HCT116 (cell line): ENCODE data around the gene TELO2.

Experiments
- CBX3 ChIP-seq: IDR thresholded peaks from 2 replicates; pipeline ENCODE4 v1.6.1; 2012; ENCODE audit warnings: low read depth
- CEBPB ChIP-seq: IDR thresholded peaks from 2 replicates; pipeline ENCODE4 v1.6.1; 2012; ENCODE audit warnings: low read depth
- EZH2 ChIP-seq: fragments of 200-600 bp; sonication (generic); IDR thresholded peaks from 2 replicates; pipeline ENCODE4 v1.6.1; 2017; ENCODE audit warnings: antibody characterized with exemption, mixed run types
- EZH2phosphoT487 ChIP-seq: fragments of 200-600 bp; IDR thresholded peaks from 2 replicates; pipeline ENCODE4 v1.6.1; 2018; ENCODE audit warnings: antibody characterized with exemption, borderline replicate concordance
- FOSL1 ChIP-seq: IDR thresholded peaks from 2 replicates; pipeline ENCODE4 v1.6.1; 2012; ENCODE audit warnings: low read depth
- MAX ChIP-seq: IDR thresholded peaks from 2 replicates; pipeline ENCODE4 v1.6.1; 2012
- POLR2A ChIP-seq: IDR thresholded peaks from 2 replicates; pipeline ENCODE4 v1.7.0; 2011; ENCODE audit warnings: borderline replicate concordance; ENCODE audit not compliant: insufficient read depth, insufficient read length; ENCODE audit errors: extremely low read depth
- POLR2AphosphoS5 ChIP-seq: IDR thresholded peaks from 2 replicates; pipeline ENCODE4 v1.6.1; 2011; ENCODE audit warnings: mild to moderate bottlenecking, low read depth, low read length, moderate library complexity
- SP1 ChIP-seq: IDR thresholded peaks from 2 replicates; pipeline ENCODE4 v1.6.1; 2012; ENCODE audit warnings: low read depth
- TCF7L2 ChIP-seq: IDR thresholded peaks from 2 replicates; pipeline ENCODE4 v1.7.0; 2011; ENCODE audit warnings: borderline replicate concordance, inconsistent platforms; ENCODE audit not compliant: insufficient read depth, insufficient read length; ENCODE audit errors: extremely low read depth
- ZFX ChIP-seq: fragments of 450-650 bp; IDR thresholded peaks from 2 replicates; pipeline ENCODE4 v1.6.1; 2017
- ZNF274 ChIP-seq: fragments of 200-500 bp; sonication (Bioruptor generic); IDR thresholded peaks from 2 replicates; pipeline ENCODE4 v1.6.1; 2014; ENCODE audit warnings: mild to moderate bottlenecking, low read depth, low read length, inconsistent platforms
- TF ChIP-seq, protein P1 (sequence below), 3 experiments: fragments of 200-600 bp in 1 of 3; sonication (generic) in 1 of 3; IDR thresholded peaks in 2 of 3; conservative IDR thresholded peaks in 1 of 3; 2 replicates each; pipeline ENCODE4 v1.5.1; 2012 to 2017; ENCODE audit warnings: low read depth in 2 of 3, low read length in 2 of 3, antibody characterized with exemption in 1 of 3, borderline replicate concordance in 1 of 3, control low read depth in 1 of 3, mild to moderate bottlenecking in 1 of 3, mixed read lengths in 1 of 3, mixed run types in 1 of 3, moderate library complexity in 1 of 3; ENCODE audit not compliant: insufficient read depth in 1 of 3
- TF ChIP-seq, protein P2 (sequence below): IDR thresholded peaks from 2 replicates; pipeline ENCODE4 v1.6.1; 2012; ENCODE audit warnings: low read depth

DNA sequence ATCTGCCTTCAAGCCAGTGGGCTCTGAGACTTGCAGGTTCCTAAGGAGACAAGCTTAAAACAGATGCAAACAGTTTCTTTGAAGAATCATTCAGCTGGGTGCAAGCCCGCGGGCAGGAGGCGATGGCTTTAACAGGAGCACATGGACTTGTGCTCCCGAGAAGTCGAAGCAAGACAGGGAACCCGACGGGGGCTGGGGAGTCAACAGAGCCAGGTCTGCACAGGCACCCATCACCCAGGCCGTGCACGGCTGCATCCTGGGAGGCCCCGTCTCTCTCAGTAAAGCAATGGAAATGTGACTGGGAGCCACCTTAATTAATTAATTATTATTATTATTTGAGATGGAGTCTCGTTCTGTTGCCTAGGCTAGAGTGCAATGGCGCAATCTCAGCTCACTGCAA lies 4.1 kb upstream of the TELO2 start:
- TF ChIP-seq, protein P1, sequence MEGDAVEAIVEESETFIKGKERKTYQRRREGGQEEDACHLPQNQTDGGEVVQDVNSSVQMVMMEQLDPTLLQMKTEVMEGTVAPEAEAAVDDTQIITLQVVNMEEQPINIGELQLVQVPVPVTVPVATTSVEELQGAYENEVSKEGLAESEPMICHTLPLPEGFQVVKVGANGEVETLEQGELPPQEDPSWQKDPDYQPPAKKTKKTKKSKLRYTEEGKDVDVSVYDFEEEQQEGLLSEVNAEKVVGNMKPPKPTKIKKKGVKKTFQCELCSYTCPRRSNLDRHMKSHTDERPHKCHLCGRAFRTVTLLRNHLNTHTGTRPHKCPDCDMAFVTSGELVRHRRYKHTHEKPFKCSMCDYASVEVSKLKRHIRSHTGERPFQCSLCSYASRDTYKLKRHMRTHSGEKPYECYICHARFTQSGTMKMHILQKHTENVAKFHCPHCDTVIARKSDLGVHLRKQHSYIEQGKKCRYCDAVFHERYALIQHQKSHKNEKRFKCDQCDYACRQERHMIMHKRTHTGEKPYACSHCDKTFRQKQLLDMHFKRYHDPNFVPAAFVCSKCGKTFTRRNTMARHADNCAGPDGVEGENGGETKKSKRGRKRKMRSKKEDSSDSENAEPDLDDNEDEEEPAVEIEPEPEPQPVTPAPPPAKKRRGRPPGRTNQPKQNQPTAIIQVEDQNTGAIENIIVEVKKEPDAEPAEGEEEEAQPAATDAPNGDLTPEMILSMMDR (IDR thresholded peaks at IDR 0.05 in 2 of 3, conservative IDR thresholded peaks at IDR 0.05 in 1 of 3; ENCODE audit: borderline replicate concordance in 1 of 3, insufficient read depth in 1 of 3, low read depth in 2 of 3, low read length in 2 of 3) = no peak
- TF ChIP-seq EZH2phosphoT487 = no peak
- no peak for TF ChIP-seq MAX
- no peak for TF ChIP-seq POLR2AphosphoS5
- no peak for TF ChIP-seq CBX3
- TF ChIP-seq POLR2A = no peak
- TF ChIP-seq TCF7L2 = no peak
- no peak for TF ChIP-seq SP1
- no peak for TF ChIP-seq CEBPB
- no peak for TF ChIP-seq FOSL1
- TF ChIP-seq EZH2 = no peak
- TF ChIP-seq, protein P2, sequence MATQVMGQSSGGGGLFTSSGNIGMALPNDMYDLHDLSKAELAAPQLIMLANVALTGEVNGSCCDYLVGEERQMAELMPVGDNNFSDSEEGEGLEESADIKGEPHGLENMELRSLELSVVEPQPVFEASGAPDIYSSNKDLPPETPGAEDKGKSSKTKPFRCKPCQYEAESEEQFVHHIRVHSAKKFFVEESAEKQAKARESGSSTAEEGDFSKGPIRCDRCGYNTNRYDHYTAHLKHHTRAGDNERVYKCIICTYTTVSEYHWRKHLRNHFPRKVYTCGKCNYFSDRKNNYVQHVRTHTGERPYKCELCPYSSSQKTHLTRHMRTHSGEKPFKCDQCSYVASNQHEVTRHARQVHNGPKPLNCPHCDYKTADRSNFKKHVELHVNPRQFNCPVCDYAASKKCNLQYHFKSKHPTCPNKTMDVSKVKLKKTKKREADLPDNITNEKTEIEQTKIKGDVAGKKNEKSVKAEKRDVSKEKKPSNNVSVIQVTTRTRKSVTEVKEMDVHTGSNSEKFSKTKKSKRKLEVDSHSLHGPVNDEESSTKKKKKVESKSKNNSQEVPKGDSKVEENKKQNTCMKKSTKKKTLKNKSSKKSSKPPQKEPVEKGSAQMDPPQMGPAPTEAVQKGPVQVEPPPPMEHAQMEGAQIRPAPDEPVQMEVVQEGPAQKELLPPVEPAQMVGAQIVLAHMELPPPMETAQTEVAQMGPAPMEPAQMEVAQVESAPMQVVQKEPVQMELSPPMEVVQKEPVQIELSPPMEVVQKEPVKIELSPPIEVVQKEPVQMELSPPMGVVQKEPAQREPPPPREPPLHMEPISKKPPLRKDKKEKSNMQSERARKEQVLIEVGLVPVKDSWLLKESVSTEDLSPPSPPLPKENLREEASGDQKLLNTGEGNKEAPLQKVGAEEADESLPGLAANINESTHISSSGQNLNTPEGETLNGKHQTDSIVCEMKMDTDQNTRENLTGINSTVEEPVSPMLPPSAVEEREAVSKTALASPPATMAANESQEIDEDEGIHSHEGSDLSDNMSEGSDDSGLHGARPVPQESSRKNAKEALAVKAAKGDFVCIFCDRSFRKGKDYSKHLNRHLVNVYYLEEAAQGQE = no peak
- TF ChIP-seq ZNF274 = no peak
- TF ChIP-seq ZFX = no peak
